GM04504 (cell line): ENCODE data around the gene PARN.

Source experiments
- DNase-seq: peaks from one replicate; pipeline ENCODE4 v3.0.0-alpha.2; 2012; ENCODE audit warnings: low read depth

Gene PARN

DNA sequence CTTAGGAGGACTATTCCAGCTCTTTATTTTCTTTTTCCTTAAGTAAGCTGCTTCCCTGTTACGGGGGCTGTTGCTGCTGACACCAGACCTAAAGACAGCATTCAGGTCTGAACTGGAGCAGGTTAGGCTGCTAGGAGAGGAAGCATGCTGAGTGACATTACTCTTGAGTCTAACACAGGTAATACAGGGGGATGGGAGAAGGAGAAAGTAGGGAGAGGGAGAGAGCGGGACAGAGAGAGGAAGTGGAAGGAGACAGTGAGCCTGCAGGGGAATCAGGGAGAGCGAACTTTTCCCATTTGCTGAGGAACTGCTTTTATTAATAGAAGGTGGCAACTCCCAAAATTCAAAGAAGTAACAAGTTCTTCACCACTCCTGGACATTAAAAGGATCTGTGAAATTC lies 130.9 kb downstream of the PARN start:
- no peak for DNase-seq

DNA sequence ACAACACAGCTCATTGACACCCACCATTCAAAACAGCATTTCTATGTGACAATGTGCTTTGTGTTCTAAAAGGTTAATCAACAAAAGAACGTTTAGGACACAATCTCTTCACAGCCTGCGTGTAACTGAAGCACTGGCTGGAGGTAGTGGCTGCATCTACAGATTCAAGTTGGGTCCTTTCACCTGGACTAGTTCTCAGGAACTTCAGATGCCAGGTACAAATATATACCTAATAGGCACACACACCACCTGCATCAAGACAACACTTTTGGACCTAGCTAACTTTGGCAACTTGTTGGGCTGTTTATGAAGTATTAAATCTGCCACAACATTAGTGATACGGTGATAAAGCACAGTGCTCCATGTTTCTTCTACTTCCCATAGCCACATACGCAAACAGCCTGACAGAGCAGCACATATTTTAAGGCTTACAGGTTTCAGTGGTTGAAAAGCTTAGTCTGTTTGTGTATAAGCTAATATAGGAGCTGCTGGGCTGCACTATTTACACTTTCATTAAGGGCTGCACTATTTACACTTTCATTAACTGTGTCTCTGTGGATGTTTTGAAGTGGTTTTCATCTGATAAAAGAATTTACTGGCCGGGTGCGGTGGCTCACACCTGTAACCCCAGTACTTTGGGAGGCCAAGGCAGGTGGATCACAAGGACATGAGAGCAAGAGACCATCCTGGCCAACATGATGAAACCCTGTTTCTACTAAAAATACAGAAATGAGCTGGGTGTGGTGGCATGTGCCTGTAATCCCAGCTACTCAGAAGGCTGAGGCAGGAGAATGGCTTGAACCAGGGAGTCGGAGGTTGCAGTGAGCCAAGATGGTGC lies 132.6 kb downstream of the PARN start:
- DNase-seq: no peak

DNA sequence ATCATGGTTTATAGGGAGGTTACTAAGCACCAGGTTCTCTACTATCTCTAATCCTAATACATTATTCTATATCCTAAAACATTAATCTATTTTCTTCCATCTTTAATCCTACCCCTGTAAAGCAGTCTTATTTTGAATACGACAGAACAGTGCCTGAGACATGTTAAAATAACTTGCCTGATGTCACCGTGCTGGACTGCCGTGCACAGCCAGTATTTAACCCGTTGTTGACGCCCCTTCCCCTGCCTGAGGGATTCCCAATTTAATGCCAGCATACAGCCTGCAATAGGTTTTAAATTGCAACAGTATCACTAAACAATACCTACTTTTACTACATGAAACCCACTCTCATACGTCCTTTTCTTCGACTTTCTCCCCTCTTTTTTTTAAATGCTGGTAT lies 133.3 kb downstream of the PARN start:
- no peak for DNase-seq

DNA sequence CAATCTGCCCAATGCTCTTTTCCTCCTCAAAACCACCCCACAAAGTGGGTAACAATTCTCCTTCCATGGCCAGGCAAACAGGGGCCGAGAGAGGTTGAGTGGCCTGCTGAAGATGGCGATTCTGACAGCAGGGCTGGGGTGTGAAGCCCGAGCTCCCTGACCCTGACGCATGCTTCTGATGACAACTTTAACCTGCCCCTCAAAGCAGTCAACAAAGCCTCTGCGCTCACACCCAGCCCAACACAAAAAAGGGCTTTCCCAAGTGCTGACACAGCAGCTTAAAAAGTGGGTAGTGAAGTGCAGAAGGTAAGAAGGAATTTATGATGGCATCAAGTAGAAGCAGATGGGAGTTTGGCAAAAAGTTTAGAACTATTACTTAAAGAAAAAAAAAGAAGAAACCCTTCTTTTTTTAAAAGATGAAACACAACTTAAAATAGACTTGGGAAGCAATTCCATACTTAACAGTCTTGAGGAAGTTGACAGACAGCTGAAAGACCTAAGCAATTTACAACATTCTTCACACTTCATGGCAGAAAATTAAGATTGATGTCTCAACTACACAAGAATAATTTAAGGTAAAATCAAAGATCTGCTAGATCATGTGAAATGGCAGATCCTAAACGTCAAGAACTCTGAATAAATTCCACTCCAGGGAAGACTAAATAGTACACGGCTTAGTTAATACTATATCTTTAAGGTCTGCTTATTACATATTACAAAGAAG lies 133.9 kb downstream of the PARN start:
- DNase-seq: no peak

DNA sequence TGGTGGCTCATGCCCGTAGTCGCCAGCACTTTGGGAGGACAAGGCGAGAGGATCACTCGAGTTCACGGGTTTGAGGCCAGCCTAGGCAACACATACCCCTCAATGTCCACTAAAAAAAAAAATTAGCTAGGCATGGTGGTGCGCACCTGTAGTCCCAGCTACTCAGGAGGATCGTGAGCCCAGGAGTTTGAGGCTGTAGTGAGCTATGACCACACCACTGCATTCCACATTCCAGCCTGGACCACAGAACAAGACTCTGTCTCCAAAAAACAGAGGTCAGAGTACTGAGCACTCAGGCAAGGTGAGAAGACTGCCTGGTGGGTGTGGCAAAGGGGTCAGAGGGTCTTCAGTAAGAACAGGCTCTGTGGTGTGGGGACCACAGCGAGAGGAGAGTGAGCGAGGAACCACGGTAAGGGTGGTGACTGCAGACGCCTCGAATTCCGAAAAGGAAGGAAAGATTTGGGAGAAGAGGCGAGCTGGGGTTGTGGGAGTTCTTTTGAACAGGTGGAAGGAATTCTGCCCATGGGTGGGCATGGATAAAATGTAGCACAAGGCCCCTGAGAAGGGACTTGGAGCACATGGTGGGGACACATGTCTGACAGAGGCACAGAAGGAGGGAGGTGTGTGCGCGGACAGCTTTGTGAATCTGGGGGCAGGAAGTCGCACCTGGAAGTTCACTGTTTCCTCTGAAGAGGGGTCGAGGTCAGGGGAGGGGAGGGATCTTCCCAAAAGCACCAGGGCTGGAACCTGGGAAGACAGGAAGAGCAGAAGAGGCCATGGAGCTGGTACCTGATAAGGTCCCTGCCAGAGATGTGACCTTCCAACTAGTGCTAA lies 134.6 kb downstream of the PARN start:
- DNase-seq: no peak

DNA sequence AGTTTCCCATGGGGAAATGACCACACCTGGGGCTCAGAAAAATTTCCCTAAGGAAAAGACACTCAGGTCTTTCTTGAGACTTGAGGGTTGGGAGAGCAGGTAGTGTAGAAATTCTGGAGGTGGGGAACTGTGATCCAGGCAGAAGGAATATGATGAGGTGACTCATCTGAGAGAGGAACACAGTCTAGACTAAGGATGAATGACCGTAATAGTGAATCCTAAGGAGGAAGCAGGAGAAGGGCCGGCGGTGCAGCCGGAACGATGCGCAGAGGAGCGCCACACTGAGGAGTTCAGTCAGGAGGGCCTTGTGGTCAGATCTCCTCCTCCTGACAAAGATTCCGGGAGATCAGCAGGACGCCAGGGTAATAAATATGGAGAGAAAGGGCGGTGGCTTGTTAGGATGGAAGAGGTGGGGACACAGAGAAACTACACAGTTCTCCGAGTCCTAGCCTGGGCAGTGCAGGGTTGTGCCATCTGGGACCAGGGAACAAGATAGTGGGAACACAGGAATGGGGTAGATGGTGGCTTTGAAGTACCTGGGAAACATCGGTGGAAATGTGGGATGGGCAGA lies 135.6 kb downstream of the PARN start:
- no peak for DNase-seq

DNA sequence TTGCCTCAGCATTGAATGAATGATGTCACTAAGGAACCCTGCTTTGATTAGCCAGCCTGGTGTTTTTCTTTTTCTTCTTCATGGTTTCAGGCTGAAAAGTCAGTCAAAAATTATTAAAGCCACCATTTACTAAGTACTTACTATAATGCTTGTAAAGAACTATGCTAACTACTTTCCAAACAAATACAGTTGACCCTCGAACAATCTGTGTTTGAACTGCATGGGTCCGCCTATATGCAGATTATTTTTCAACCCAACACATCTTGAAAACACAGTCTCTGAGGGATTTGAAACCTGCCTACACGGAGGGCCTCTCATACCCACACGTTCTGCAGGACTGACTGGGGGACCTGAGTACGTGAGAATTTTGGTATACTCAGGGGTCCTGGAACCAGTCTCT lies 136.3 kb downstream of the PARN start:
- no peak for DNase-seq

DNA sequence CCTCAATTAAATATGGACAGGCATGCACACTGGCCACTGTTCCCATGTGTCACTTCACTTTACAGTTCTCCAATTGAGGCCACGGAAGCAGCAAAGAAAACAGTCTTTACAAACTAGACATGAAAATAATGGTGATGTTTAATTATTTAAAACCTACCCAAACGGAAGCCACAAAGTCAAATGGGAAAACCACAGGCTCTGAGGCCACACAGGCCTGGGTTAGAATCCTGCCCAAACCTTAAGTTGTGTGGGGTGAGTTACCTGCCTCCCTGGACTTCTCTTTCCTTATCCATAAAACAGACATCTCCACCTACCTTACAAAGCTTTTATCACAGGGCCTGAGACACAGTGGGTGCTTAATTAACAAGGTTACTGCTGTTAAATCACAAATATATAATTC lies 137.4 kb downstream of the PARN start:
- DNase-seq: no peak

DNA sequence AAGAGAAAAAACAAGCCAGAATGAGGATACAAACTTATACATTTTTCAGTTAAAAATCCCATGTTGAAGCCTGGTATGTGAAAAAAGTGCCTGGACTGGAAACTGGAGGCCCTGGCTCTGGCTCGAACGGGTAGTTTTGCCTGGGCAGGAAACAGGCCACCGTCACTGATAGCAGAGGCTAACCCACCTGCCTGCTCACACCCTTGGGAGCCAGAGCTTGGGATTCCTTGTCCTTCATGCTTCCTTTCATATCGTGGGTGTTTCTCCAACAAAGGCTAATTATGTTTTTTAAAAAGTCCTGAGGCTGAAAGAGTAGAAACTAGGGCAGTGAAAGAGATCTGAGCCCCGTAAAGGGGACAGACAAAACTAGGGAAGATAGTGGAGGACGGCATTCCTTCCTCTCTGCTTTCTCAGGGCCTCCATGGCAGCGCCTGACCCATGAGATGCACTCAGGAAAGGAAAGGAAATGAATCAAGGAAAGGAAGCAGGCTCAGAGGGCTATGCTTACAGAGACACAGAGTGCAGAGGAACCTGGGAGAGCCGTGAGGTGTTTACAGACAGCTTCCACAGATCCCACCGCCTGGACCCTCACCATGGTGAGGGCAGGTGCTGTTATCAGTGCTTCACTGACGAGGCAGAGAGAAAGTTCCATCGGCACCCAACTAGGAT lies 138.1 kb downstream of the PARN start:
- DNase-seq: no peak

DNA sequence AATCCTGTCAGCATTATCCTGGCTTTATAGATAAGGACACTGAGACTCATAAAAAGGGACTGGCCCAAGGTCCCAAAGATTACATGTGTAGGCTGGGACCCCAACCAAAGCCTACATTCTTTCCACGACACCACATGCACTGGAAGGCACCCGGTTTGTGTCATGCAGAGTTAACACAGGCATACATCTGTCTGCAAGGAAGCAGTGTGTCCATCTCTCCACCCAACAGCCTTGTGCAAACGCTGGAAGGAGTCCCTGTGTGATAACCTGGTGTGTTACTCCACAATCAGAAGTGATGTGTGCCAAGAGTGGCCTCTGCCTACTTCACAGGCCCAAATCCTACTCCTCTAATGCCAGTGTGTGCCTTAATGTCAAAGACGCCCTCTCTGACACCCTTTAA lies 139.8 kb downstream of the PARN start:
- no peak for DNase-seq

DNA sequence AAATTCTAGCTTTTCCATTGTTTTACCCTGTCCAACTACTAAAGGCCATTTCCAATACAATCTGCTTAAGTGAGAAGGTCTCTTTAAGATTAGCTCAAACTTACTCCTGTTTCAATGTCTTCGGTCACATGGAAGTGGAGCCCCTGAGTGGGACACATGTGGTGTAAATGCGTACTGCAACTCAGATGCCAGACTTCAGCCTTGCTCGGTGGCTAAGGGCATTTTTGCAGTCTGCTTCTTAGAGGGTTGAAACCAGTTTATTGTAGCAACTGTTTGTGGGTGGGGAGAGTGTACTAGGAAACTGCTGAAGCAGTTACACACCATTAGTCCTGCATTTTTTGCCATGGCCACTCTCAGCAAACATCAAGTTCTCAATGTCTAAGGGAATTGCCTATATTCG lies 140.6 kb downstream of the PARN start:
- DNase-seq: no peak

DNA sequence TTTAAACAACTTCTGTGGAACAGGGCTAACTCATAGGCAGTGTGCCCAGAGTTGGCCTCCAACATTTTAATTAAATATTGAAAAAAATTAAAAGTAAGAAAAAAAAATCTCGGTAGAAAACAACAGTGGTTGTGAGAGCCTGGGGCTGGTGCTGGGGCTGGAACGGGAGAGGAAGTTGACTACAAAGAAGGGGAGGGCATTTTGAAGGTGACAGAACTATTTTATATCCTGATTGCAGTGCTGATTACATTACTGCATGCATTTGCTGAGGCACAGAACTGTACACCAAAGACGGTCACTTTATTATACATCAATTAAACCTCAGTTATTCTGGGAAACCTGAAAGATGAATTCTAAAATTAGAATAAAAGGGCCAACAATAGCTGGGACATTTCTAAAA lies 142.5 kb downstream of the PARN start:
- no peak for DNase-seq

DNA sequence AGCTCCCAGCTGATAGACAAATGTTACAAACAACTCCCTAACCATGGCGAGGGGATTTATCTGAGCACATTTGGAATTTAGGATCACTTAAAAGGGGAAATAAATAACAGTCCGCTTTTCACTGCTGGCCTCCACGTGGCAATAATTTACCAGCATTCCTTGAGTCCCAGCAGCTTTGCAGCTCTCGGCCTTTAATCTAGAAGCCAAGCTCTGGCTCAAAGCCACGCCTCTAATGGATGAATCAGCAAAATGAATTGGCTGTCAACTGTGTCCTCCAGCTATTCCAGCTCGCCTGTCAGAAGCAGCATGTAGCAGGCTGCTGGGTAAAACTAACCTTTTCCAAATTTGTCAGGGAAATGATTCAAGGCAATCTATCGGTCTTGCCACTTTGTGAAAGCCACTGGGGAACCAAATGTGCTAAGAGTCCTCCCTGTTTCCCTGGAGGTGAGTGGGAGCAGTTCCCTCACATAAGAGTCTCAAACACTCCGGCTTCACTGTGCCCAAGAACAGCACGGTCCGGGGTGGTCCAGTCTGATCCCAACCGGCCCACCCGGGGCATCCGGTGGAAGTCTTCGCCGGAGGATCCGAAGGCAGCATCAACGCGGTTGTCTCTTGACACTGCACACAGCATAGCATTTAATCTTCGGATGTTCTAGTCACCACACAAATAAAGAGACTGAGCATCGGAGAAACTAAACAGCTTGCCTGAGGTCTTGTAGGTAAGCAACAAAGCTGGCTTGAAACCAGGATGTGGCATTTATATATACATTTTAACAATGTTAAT lies 143.3 kb downstream of the PARN start:
- DNase-seq: peak; percentile 95

DNA sequence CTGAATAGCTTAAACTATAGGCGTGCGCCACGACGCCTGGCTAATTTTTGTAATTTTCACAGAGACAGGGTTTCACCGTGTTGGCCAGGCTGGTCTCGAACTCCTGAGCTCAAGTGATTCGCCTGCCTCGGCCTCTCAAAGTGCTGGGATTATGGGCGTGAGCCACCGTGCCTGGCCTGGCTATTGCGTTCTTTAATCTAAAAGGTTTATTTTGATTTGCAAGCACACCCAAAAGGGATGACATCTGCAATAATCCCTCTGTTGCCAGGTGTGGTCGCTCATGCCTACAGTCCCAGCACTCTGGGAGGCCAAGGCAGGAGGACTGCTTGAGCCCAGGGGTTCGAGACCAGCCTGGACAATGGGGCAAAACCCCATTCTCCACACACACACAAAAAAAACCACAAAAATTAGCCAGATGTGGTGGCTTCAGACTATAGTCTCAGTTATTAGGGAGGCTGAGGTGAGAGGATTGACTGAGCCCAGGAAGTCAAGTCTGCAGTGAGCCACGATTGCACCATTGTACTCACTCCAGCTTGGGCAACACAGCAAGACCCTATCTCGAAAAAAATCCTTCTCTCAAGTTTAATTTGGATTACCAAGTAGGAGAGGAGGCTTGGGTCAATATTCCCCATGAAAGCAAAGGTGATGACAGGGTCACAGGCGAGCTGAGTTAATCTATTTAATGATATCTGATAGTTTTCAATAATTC lies 144.1 kb downstream of the PARN start:
- DNase-seq: no peak

DNA sequence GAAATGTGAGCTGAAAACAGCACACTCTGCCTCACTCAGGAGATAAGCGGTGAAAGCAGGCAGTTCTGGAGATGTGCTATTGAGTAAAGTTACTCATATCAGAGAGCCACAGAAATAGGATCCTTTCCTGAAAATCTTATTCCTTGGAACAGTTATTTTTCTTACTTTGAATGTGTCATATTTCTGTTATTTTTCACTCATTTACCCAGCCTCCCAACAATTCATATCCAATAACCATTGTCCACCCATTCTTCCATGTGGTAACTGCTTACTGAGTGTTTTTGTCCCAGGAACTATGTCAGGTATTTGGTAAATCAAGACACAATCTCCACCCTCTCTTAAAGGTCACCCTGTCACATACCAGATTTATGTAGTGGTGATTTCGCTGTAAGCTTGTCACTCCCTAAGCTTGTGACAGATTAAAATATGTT lies 144.9 kb downstream of the PARN start:
- no peak for DNase-seq

DNA sequence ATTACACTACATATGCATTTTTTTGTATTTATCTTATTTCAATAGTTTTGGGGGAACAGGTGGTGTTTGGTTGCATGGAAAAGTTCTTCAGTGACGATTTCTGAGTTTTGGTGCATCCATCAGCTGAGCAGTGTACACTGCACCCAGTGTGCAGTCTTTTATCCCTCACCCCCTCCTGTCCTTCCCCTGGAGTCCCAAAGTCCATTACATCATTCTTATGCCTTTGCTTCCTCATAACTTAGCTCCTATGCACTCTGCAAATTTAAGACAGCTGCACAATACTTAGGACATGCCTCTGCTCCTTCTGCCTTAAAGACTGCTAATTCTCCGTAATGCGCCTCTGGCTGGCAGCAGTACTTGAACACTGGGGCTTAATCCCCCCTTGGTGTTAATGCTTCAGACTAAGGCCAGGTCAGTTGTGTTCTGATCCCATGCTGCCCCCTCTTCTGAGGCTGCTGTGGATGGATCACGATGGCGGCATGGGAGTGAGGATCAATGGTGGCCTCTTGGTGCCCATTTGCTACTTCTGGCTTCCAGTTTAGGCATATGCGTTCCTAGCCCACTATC lies 146.2 kb downstream of the PARN start:
- DNase-seq: no peak

DNA sequence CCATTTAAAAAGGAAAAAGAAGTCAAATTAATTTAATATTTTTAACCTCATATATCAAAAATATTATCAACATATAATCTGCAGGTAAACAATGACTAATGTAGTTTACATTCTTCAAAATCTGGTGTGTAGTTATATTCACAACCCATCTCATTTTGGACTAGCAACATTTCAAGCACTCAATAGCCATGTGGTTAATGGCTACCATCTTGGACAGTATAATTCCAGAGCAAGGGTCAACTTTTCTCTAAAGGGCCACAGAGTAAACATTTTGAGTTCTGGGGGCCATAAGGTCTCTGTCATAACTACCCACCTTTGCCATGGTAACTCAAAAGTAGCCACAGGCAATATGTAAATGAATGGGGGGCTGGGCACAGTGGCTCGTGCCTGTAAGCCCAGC lies 153.9 kb downstream of the PARN start:
- DNase-seq: no peak

DNA sequence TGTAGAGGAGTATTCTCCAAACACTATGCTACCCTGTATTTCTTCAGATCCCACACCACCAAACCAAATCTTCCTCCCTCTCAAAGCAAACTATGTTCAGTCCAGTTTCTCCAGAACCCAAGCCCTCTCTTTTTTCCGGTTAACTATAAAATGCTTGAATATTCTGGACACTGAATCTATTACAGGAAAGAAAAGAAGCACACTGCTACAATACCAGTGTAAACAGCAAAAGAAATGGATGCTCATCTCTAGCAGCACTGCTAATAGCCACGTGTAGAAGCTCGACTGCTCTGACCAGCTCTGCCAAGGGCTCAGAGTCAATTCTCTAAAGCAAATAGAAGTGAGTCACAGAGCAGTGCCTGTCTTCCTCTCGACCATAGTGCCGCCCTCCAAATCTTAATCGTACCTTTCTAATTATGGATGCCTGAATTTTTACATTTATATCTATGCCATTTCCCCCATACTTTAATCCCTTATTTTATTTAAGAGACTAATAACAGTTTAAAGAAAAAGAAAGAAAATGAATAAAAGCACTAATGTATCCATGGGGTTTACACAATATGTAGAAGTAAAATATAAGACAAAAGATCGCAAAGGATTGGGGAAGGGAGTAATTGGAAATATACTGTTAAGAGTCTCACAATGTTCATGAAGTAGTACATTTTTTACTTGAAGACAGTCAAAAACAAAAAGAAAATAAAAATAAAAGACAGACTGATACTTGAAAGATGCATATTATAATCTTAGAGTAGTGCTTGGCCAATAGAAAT lies 154.5 kb downstream of the PARN start:
- no peak for DNase-seq

DNA sequence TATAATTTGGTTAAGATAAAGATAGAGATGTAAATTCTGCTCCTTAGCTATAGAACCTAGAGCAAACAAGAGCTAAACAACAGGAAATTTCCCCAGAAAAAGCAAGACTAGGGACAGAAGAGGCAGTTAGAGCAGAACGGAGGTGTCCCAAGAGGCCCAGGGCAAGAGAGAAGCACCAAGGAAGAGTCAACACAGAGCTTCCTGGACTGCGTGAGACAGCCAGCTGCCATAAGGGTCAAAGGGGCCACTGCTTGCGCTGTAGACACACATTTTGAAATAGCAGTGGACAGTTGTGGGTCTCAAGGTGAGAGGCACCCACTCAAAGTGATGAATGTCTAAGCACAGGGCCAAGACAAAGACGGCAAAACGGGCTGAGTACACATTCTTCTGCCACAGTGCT lies 156.6 kb downstream of the PARN start:
- no peak for DNase-seq
